Choroid plexus epithelial cell (primary cell): Measurements from ENCODE around the gene TTC39B.

Experiments
- DNase-seq: peaks from one replicate; pipeline ENCODE4 v3.0.0-alpha.2; 2010; ENCODE audit warnings: low read depth
- H3K4me3 ChIP-seq: 2 replicates; pipeline ENCODE4 v1.5.1; 2011; ENCODE audit warnings: low read depth, mild to moderate bottlenecking, control low read depth, low read length, moderate library complexity
- CTCF ChIP-seq: conservative IDR thresholded peaks from 2 replicates; pipeline ENCODE4 v1.5.1; 2011; ENCODE audit warnings: low read depth, mild to moderate bottlenecking, control low read depth, inconsistent platforms, low read length, moderate library complexity

TTC39B gene

DNA sequence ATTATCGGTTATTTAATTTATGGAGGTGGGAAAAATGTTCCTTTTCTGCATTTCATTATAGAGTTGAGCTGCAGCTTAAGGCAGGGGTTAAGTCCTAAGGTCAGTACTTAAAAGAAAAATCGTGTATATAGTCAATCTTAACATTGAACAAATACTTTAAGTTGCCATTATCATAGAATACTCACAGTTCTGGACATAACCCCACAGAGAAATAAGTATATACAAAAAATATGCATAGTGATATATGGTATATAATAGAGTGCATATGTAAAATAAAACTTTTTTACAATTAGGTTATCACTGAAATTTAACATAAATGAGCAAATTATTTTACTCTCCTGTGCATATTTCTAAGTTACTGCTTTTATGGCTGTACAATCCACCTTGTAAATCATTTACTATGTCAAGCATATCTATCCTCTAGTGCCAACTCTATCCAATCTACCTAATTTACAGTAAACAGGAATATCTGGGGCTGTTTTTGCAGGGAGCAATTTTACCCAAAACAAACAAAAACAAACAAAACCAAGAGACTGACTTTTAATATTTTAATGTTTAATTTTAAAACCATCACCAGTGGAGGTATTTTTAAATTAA lies 28.8 kb downstream of the TTC39B start:
- no peak for DNase-seq
- H3K4me3 ChIP-seq: no peak overlapping the region
- no peak for TF ChIP-seq CTCF

DNA sequence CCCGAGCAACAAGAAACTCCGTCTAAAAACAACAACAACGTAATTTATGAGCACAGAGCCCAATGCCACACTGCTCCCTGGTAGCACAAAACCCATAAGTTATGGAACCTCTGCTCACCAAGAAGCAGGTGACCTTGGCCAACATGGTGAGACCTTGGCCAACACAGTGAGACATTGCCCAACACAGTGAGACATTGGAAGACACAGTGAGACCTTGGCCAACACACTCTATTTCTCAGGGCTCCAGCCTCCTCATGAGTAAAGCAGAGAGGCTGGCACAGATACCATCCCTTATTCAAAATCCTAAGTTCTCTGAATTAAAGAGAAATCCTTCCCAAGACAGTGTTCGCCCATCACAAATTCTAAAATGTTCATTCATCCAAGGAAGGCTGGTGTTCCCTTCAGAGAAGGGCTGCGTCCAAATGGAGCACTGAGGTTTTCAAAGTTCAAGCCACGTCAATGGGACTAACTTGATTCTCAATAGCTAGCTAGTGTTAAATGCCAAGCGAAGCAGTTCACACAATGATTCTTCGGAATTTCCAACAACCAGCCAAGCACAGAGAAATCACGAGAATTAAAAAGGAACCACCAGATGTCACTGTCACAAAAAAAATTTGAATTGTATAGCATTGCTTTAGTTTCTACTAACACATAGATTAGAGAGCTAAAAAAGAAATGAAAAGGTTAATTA lies 29.5 kb downstream of the TTC39B start:
- DNase-seq: peak; percentile 52
- H3K4me3 ChIP-seq: no peak overlapping the region
- TF ChIP-seq CTCF: peak; percentile 39

DNA sequence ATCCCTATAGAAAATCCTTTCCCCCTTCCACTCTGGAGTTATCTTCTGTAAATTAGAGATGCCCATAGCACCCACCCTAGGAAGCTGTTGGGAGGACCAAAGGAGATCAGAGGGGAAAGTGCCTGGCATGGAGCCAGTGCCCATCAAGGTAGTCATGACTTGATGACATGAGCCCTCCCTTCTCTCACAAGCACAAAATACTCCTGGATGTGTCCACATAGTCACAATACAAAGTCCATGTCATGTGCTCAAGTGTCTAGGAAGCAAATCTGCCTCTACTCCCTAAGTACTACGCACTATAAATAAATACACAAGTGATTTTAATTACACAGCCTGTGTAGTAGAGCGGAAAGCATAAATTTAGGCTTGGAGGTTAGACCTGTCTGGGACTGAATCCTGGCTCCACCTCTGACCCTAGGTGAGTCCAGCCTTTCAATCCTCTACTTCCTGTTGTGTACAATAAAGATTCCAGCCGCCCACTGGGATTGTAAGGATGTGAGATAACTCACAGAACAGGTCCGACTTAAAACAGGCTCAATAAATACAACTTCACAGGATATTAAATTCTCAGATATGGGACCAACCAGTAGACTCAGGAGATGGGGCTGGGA lies 30.6 kb downstream of the TTC39B start:
- no peak overlapping the region for H3K4me3 ChIP-seq
- no peak for TF ChIP-seq CTCF
- DNase-seq: no peak

- no peak for DNase-seq
- no peak overlapping the region for H3K4me3 ChIP-seq
- TF ChIP-seq CTCF: no peak
Observed at GRCh38 chr9:15274425-15274824, 32.6 kb downstream of the TTC39B start.

GRCh38 chr9:15272377-15272928 lies 34.6 kb downstream of the TTC39B start:
- TF ChIP-seq CTCF: no peak
- H3K4me3 ChIP-seq: no peak overlapping the region
- no peak for DNase-seq

GRCh38 chr9:15271403-15271802 lies 35.6 kb downstream of the TTC39B start:
- no peak for TF ChIP-seq CTCF
- H3K4me3 ChIP-seq: no peak overlapping the region
- no peak for DNase-seq
